PC-3 (cell line): ENCODE measurements around the gene LIPC. TPM values are rescaled to one million over a fixed set of nuclear protein-coding genes. Genes with fewer than 3 reads are reported as not detected.
A peak's percentile ranks its signal among the peaks of the same experiment; 100 is the strongest.

Experiments used
- ATAC-seq: fragments of 200-7000 bp; cut with Tn5 transposase; 2 replicates; pipeline ENCODE4 v1.9.1; 2020; ENCODE audit warnings: mild to moderate bottlenecking, moderate library complexity
- BruUV-seq: library from RNA; stranded (reverse); fragments of 400-500 nt; replicated peaks from 2 replicates; lab custom pipeline; 2021; lab: Mats Ljungman, UMichigan
- CTCF ChIA-PET: fragments of 300-600 bp; sonication (Branson Sonifier 250); formaldehyde crosslinking; loops from one replicate; lab custom pipeline; 2022; ENCODE audit warnings: antibody characterized with exemption; lab: Charles Lee
- POLR2A ChIA-PET: fragments of 300-600 bp; sonication (Branson Sonifier 250); formaldehyde crosslinking; loops from one replicate; lab custom pipeline; 2022; ENCODE audit warnings: antibody characterized with exemption; ENCODE audit not compliant: unreplicated experiment; lab: Charles Lee
- DNase-seq: peaks from one replicate; pipeline ENCODE4 v3.0.0-alpha.2; 2015
- H2AFZ ChIP-seq: fragments of 300-600 bp; sonication (generic); 2 replicates; pipeline ENCODE4 v1.6.0; 2016; ENCODE audit warnings: antibody characterized with exemption, low read length
- H3F3A ChIP-seq: fragments of 300-600 bp; sonication (generic); one replicate; pipeline ENCODE4 v1.6.0; 2017; ENCODE audit warnings: antibody characterized with exemption, low read length, control low read depth, mild to moderate bottlenecking; ENCODE audit not compliant: unreplicated experiment
- H3K27ac ChIP-seq: fragments of 300-600 bp; sonication (generic); 2 replicates; pipeline ENCODE4 v1.5.1; 2016; ENCODE audit warnings: mild to moderate bottlenecking, low read length
- H3K27me3 ChIP-seq: fragments of 300-600 bp; sonication (generic); 2 replicates; pipeline ENCODE4 v1.6.1; 2016; ENCODE audit warnings: low read length, mixed read lengths
- H3K36me3 ChIP-seq: fragments of 300-600 bp; sonication (generic); 2 replicates; pipeline ENCODE4 v1.6.1; 2016; ENCODE audit warnings: low read depth, mixed run types, low read length, mixed read lengths
- H3K4me1 ChIP-seq: fragments of 300-600 bp; sonication (generic); 2 replicates; pipeline ENCODE4 v1.5.1; 2016; ENCODE audit warnings: low read length; ENCODE audit not compliant: insufficient read depth
- H3K4me2 ChIP-seq: fragments of 300-600 bp; sonication (generic); 2 replicates; pipeline ENCODE4 v1.6.0; 2016; ENCODE audit warnings: low read length
- H3K4me3 ChIP-seq: fragments of 300-600 bp; sonication (generic); 2 replicates; pipeline ENCODE4 v1.5.1; 2016; ENCODE audit warnings: mild to moderate bottlenecking, low read length, mixed read lengths
- H3K79me2 ChIP-seq: fragments of 300-600 bp; sonication (generic); 2 replicates; pipeline ENCODE4 v1.6.1; 2017; ENCODE audit warnings: low read length, mixed read lengths
- H3K9ac ChIP-seq: fragments of 300-600 bp; sonication (generic); 2 replicates; pipeline ENCODE4 v1.6.0; 2016; ENCODE audit warnings: mild to moderate bottlenecking, low read length
- H3K9me2 ChIP-seq: fragments of 300-600 bp; sonication (generic); replicated peaks from 2 replicates; pipeline ENCODE4 v1.6.1; 2016; ENCODE audit warnings: mixed run types, low read length, mixed read lengths
- H3K9me3 ChIP-seq: fragments of 300-600 bp; sonication (generic); 2 replicates; pipeline ENCODE4 v1.6.1; 2016; ENCODE audit warnings: low read length, mixed read lengths
- H4K20me1 ChIP-seq: fragments of 300-600 bp; sonication (generic); 2 replicates; pipeline ENCODE4 v1.6.1; 2016; ENCODE audit warnings: low read length, mixed read lengths
- EZH2 ChIP-seq: fragments of 300-600 bp; sonication (generic); IDR thresholded peaks from one replicate; pipeline ENCODE4 v1.6.1; 2017; ENCODE audit warnings: antibody characterized with exemption, mild to moderate bottlenecking, low read length; ENCODE audit not compliant: unreplicated experiment
- EZH2phosphoT487 ChIP-seq: fragments of 300-600 bp; sonication (generic); IDR thresholded peaks from 2 replicates; pipeline ENCODE4 v1.6.1; 2018; ENCODE audit warnings: mild to moderate bottlenecking, antibody characterized with exemption, low read length, borderline replicate concordance
- intact Hi-C: fragments of 100-400 bp; cut with micrococcal nuclease; formaldehyde crosslinking; loops from 2 replicates; pipeline ENCODE4 v1.9.0; 2023
- total RNA-seq: library from RNA; depleted of rRNA; stranded (reverse); fragments of >200 nt; gene quantifications from 2 replicates; pipeline ENCODE4 v1.2.3, GENCODE V29; 2014
- TF ChIP-seq, protein P1 (sequence below): fragments of 300-600 bp; sonication (generic); conservative IDR thresholded peaks from 2 replicates; pipeline ENCODE4 v1.5.1; 2017; ENCODE audit warnings: antibody characterized with exemption, low read depth, mild to moderate bottlenecking, low read length

Gene LIPC
- total RNA-seq, 1 experiment from 2014 or later: not detected

DNA sequence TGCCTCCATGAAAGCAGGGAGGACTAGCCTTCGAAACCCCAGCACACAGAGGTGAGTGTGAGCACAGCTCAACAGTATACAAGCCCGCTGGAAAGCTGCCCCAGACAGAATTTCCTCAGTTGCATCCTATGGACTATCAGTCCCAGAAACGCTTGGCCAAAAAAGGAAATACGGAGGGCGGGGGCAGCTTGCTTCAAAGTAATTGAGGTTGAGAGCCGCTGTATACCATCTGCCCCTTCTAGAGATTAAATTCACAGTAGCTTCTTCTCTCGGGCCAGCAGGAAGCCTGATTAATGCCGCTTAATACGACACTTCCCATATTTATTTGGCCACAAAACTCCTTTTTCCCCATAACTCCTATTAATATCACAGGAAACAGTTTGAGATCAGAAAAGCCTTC lies 88.7 kb downstream of the LIPC start:
- no peaks in the 10 kb centered on the region for H3K36me3 ChIP-seq
- POLR2A ChIA-PET: no interaction called here
- H3K4me3 ChIP-seq: no peak overlapping the region
- BruUV-seq: no TSS peak
- no peaks in the 10 kb centered on the region for H3K9me3 ChIP-seq
- CTCF ChIA-PET: no interaction called here
- DNase-seq (no peak), ATAC-seq (no peak)
- H3K4me2 ChIP-seq: no peak overlapping the region
- H3K27me3 ChIP-seq: no peaks in the 10 kb centered on the region
- intact Hi-C loops: no loop called here
- peak overlapping the region; percentile 94 for H3K27ac ChIP-seq
- H3K79me2 ChIP-seq: no peaks in the 10 kb centered on the region
- H3F3A ChIP-seq: no peaks in the 10 kb centered on the region
- H4K20me1 ChIP-seq: no peaks in the 10 kb centered on the region
- TF ChIP-seq EZH2phosphoT487 (no peak), EZH2 (no peak)
- TF ChIP-seq, protein P1, sequence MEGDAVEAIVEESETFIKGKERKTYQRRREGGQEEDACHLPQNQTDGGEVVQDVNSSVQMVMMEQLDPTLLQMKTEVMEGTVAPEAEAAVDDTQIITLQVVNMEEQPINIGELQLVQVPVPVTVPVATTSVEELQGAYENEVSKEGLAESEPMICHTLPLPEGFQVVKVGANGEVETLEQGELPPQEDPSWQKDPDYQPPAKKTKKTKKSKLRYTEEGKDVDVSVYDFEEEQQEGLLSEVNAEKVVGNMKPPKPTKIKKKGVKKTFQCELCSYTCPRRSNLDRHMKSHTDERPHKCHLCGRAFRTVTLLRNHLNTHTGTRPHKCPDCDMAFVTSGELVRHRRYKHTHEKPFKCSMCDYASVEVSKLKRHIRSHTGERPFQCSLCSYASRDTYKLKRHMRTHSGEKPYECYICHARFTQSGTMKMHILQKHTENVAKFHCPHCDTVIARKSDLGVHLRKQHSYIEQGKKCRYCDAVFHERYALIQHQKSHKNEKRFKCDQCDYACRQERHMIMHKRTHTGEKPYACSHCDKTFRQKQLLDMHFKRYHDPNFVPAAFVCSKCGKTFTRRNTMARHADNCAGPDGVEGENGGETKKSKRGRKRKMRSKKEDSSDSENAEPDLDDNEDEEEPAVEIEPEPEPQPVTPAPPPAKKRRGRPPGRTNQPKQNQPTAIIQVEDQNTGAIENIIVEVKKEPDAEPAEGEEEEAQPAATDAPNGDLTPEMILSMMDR: no peak
- peak overlapping the region; percentile 86 for H3K9ac ChIP-seq
- H3K9me2 ChIP-seq: no peaks in the 10 kb centered on the region
- H3K4me1 ChIP-seq: peaks cover 22% of the 10 kb centered on the region
- H2AFZ ChIP-seq: no peak overlapping the region

DNA sequence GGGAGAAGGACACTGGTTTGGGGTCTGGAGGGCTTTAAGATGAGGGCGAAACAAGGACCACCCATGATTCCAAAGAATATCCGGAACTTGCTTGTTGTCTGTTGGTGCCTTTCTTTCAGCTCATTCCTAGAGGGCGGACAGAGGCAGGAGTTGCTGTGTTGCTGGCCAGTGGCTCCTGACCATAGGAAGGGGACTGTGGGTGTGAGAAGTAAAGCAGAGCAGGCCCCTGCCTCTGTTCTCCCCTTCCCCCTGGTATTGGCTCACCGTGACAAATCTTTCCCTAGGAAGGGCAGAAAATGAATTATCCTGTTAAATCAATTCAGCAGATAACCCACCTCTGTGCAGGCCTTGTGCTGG lies 89.1 kb downstream of the LIPC start:
- Histone ChIP-seq H3F3A (no peaks in the 10 kb centered on the region), H3K27me3 (no peaks in the 10 kb centered on the region), H3K9me3 (no peaks in the 10 kb centered on the region), H3K36me3 (no peaks in the 10 kb centered on the region), H3K4me3 (no peak overlapping the region), H3K9ac (peak overlapping the region; percentile 86), H2AFZ (peak overlapping the region; percentile 28; the same call in 1 of the 2 replicates), H3K4me2 (peak overlapping the region; percentile 32), H3K4me1 (peaks cover 22% of the 10 kb centered on the region), H3K9me2 (no peaks in the 10 kb centered on the region), H3K27ac (peak overlapping the region; percentile 94), H4K20me1 (no peaks in the 10 kb centered on the region), H3K79me2 (no peaks in the 10 kb centered on the region)
- ChIA-PET POLR2A (interaction anchor here (0.6 kb wide), 1 partner anchor 229 kb away, joined by 3 read pairs; no protein-coding TSS in a partner anchor), CTCF (no interaction called here)
- BruUV-seq: TSS peak; percentile 85
- TF ChIP-seq, protein P1: no peak
- no peak for TF ChIP-seq EZH2phosphoT487
- no peak for TF ChIP-seq EZH2
- ATAC-seq (no peak), DNase-seq (no peak)
- intact Hi-C loops: no loop called here

DNA sequence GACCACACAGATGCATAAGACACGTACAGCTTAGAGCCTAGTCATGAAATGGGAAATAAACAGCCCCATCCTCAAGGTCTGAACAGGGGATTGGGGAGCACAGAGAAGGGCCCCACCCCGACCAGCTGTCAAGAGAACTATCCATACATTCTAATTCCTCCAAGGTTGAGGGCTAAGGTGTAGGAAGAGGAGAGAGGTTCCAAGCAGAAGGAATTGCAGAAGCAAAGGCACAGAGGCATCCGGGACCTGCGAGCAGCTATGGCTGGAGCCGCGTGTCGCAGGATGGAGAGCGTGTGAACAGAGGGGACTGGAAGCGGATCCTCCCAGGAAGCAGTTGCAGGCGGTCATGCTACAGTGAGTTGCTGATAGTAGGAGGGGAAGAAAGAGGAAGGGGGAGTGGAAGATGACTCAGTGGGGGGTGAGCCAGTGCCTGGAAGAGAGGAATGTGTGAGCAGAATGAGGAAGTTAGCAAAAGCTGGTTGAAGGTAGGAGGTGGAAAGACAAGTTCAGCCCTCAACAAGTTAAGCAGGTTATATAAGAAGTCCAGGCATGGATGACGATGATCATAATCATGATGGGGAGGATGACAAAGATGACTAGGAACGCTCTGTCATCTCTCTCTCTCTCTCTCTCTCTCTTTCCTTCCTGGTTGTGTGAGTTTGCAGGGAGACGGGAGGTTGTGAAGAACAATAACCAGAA lies 89.7 kb downstream of the LIPC start:
- peak overlapping the region; percentile 57 for H3K4me2 ChIP-seq
- no peaks in the 10 kb centered on the region for H3K9me2 ChIP-seq
- no peaks in the 10 kb centered on the region for H4K20me1 ChIP-seq
- peak overlapping the region; percentile 86 for H3K9ac ChIP-seq
- no peaks in the 10 kb centered on the region for H3F3A ChIP-seq
- no TSS peak for BruUV-seq
- H3K27me3 ChIP-seq: no peaks in the 10 kb centered on the region
- no peaks in the 10 kb centered on the region for H3K9me3 ChIP-seq
- H3K79me2 ChIP-seq: no peaks in the 10 kb centered on the region
- DNase-seq (peak; percentile 93), ATAC-seq (peak; percentile 96)
- TF ChIP-seq EZH2 (no peak), EZH2phosphoT487 (no peak)
- TF ChIP-seq, protein P1: no peak
- H3K4me3 ChIP-seq: no peak overlapping the region
- intact Hi-C loops: no loop called here
- CTCF ChIA-PET: no interaction called here
- peak overlapping the region; percentile 28 for H2AFZ ChIP-seq
- no peaks in the 10 kb centered on the region for H3K36me3 ChIP-seq
- POLR2A ChIA-PET: interaction anchor here (0.6 kb wide), 2 partner anchors 229 to 249 kb away, joined by 3 read pairs; no protein-coding TSS in a partner anchor
- peaks cover 22% of the 10 kb centered on the region for H3K4me1 ChIP-seq
- peak overlapping the region; percentile 94 for H3K27ac ChIP-seq
